NCI-H69 (cell line): ENCODE data around the gene GOSR2.
A peak's percentile ranks its signal among the peaks of the same experiment; 100 is the strongest.

Experiments used
- DNase-seq: peaks from one replicate; lab custom pipeline; 2025; lab: John Stamatoyannopoulos, UW

Gene GOSR2

DNA sequence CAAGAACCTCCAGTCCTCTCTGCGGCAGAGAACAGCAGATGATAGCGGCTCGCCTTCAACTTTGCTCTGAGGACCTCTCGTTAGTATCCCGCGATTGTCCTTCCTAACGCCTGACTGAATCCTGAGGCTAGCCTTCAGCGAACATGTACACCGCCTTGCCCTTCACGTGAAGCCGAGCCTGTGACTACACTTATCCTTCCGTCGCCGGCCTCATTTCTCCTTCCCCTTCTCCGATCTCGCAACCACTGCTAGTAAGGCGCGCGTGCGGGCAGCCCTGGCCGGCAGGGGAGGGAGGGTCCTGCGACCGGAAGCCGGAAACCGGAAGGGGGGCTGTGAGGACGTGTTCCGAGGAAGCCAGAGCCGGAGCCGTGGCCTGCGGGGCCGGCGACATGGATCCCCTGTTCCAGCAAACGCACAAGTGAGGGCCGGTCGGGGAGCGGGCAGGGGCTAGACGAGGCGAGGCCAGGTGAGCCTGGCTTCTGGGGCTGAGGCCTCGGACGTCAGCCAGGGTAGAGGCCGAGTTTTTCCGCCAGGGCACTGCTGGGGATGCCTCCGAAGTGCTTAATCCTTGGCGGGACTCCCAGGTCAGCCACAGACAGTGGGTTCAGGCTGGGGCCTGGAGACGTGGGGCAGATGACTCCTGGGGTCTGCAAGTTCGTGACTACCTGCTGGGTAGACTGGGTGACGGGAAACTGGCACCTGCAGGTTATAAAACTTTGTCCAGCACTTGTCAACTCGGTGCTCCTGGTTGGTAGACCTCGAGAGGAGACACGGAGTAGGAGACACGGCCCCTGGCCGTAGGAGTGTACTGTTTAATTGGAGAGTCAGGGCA is at the start of gene GOSR2:
TSS of gene GOSR2 (plus strand) at position 357 of the 832 bp plus-strand sequence. CDS start at position 390, 33 bp downstream.
- DNase-seq: peak; percentile 97

- DNase-seq: peak; percentile 24
These were observed 48.9 kb upstream of the GOSR2 start for GRCh38 chr17:46873941-46874645.

DNA sequence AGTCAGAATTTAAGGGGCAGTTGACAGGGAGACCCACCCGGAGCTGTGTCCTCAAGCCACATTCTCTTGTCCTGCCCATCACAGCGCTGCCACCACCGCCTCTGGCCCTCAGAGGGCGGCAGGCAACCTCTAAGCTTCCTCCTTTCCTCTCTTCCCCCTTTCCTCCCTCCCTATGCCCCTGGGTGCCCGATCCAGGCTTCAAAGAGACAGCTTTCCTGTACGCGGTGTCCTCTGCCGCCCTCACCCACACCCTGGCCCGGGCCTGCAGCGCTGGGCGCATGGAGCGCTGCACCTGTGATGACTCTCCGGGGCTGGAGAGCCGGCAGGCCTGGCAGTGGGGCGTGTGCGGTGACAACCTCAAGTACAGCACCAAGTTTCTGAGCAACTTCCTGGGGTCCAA is 48.1 kb upstream of the GOSR2 start:
- DNase-seq: no peak

- DNase-seq: peak; percentile 51
These were observed 47.1 kb upstream of the GOSR2 start for GRCh38 chr17:46875849-46876352.

- peak; percentile 84 for DNase-seq
These were observed 46.5 kb upstream of the GOSR2 start for GRCh38 chr17:46876353-46876887.

DNA sequence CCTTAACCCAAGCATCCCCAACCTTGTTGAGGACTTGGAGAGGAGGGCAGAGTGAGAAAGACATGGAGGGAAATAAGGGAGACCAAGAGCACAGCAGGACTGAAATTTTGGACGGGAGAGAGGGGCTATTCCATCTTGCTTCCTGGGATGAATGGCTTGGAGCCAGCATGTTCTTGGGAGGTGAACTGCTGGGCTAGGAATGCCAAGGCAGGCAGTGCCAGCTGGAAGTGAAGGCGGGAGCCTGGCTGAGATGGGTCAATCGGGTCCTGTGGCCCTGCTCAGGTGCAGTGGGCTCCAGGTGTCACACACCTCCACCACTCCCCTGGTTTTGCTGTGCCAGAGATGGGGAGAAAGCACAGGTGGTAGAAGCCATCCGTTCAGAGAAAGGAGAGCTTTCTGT is 46.0 kb upstream of the GOSR2 start:
- no peak for DNase-seq

- no peak for DNase-seq
These were observed 45.5 kb upstream of the GOSR2 start for GRCh38 chr17:46877466-46877865.

- DNase-seq: no peak
These were observed 44.9 kb upstream of the GOSR2 start for GRCh38 chr17:46878055-46878454.

GRCh38 chr17:46879101-46879500 is 43.9 kb upstream of the GOSR2 start:
- no peak for DNase-seq

DNA sequence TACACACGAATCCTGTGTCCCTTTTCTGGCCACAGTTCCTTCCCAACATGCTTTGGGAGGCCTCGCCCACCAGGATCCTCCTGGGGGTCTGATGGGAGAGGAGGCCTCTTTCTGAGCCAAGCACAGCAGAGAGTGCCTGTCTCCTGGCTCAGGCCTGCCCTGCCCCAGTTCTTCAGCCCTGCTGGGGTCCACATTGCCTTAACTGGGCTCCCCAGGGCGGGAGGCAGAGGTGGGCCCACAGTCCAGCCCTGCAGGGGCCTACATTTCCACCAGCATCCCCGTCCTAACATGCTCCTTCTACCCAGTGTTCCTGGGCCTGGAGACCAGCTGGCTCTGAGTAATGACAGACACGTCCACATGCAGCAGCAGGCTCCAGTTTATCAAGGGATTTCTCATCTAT is 41.9 kb upstream of the GOSR2 start:
- no peak for DNase-seq

- no peak for DNase-seq
These were observed 40.3 kb upstream of the GOSR2 start for GRCh38 chr17:46882666-46883065.

DNA sequence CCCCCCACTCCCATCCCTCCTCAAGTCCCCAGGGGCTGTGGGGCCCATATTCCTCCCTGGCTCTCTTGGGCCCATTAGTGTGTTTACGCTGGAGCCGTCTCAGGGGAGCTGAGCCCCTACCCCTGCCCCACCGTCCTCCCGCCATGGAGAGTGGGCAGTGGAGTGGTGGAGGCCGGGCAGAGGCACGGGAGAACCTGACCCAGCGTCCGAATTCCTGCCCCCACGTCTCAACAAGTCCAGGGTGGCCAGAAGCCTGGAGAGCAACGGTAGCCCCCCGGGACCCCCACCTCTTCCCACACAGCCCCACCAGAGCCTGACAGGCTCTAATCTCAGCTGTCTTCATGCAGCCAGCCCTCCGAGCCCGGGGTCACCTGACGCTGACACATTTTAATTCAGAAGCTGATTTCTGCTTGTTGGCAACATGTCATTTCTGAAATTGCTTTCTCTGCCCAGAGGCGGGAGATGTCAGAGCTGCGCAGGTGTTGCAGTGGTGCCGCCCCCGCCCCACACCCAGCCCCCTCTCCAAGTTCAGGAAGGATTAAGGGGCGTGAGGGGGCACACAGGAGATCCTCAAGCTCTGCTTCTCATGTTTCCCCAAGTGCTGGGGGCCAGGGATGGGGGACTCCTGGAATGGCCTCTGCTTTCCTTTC is 39.0 kb upstream of the GOSR2 start:
- peak; percentile 46 for DNase-seq

- DNase-seq: no peak
These were observed 38.4 kb upstream of the GOSR2 start for GRCh38 chr17:46884552-46884951.

GRCh38 chr17:46885415-46886309 is 37.3 kb upstream of the GOSR2 start:
- DNase-seq: no peak

- no peak for DNase-seq
These were observed 36.7 kb upstream of the GOSR2 start for GRCh38 chr17:46886310-46886663.

DNA sequence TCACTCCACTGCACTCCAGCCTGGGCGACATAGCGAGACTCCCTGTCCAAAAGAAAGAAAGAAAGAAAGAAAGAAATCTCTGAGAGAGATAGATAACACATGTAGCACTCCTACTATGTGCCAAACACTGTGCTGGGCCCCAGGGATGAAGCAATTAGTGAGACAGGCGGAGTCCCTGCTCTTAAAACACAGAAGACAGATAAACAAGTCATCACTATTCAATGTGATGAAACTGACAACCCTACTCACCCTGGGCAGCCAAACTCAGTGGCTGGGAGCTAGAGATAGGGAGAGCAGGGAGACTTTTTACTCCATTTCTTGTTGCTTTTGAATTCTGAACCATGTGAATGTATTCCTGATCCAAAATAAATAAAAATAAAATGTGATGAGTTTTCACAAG is 35.2 kb upstream of the GOSR2 start:
- no peak for DNase-seq

- DNase-seq: no peak
These were observed 34.2 kb upstream of the GOSR2 start for GRCh38 chr17:46888727-46889126.

- DNase-seq: no peak
These were observed 33.4 kb upstream of the GOSR2 start for GRCh38 chr17:46889519-46889918.

GRCh38 chr17:46889992-46890564 is 32.9 kb upstream of the GOSR2 start:
- DNase-seq: no peak

DNA sequence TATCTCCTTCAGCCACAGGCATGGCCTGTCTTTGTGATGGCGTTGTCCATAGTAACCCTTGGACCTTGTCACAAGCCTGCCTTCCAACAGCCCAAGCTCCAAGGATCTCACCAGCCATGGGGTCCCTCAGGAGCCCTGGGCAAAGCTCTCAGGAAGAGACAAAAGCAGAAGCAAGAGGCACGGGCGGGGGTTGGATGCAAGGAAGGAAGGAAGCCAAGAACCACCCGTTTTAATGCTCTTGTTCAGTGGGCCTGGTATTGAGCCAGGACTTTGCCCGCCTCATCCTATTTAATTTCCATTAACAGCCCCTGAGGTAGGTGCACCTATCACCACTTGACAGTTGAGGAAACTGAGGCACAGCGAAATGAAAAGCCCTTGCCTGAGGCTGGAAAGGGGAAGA is 32.3 kb upstream of the GOSR2 start:
- DNase-seq: no peak

DNA sequence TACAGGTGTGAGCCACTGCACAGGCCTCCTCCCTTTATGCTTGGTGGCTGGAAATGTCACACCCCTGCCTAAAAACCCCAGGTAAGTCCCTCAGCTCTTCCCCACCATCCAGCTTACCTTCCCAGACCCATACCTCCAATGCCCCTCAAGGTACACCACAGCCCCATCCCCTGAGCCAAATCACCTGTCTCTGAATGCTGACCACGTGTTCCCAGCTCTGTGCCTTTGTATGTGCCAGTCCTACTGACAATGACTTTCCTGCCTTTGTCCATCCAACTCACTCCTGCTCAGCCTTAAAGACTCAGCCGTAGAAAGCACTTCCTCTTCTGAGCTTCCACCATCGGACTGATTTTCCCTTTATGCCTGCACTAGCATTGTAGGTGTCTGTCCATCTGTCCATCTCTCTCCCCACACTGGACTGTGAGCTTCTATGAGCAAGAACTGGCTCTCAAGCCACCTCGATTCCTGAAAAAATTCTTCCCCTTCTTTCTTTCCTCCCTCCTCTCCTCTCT is 30.7 kb upstream of the GOSR2 start:
- no peak for DNase-seq
